GM12891 (cell line): ENCODE data around the gene DCST2.

Experiments
- DNase-seq: peaks from one replicate; pipeline ENCODE4 v3.0.0; 2011; ENCODE audit warnings: low spot score; ENCODE audit not compliant: insufficient read length
- FAIRE-seq: peaks from 2 replicates; lab custom pipeline; 2011; peaks lifted over from hg19 to GRCh38; lab: Jason Lieb, UNC
- PAX5 ChIP-seq: IDR thresholded peaks from 2 replicates; pipeline ENCODE4 v1.6.1; 2011; ENCODE audit warnings: low read length, moderate library complexity, mild to moderate bottlenecking; ENCODE audit not compliant: insufficient read depth, severe bottlenecking
- POLR2A ChIP-seq: IDR thresholded peaks from 2 replicates; pipeline ENCODE4 v1.6.1; 2011; ENCODE audit warnings: low read depth, low read length, control low read depth
- POLR2AphosphoS5 ChIP-seq: IDR thresholded peaks from 2 replicates; pipeline ENCODE4 v1.6.1; 2011; ENCODE audit warnings: low read depth, low read length, control low read depth
- POU2F2 ChIP-seq: IDR thresholded peaks from 2 replicates; pipeline ENCODE4 v1.6.1; 2011; ENCODE audit warnings: low read depth, mild to moderate bottlenecking, control low read depth, low read length, moderate library complexity
- SPI1 ChIP-seq: IDR thresholded peaks from 2 replicates; pipeline ENCODE4 v1.6.1; 2011; ENCODE audit warnings: low read depth, low read length, control low read depth
- TAF1 ChIP-seq: IDR thresholded peaks from 2 replicates; pipeline ENCODE4 v1.6.1; 2011; ENCODE audit warnings: low read depth, low read length, control low read depth

Gene DCST2

DNA sequence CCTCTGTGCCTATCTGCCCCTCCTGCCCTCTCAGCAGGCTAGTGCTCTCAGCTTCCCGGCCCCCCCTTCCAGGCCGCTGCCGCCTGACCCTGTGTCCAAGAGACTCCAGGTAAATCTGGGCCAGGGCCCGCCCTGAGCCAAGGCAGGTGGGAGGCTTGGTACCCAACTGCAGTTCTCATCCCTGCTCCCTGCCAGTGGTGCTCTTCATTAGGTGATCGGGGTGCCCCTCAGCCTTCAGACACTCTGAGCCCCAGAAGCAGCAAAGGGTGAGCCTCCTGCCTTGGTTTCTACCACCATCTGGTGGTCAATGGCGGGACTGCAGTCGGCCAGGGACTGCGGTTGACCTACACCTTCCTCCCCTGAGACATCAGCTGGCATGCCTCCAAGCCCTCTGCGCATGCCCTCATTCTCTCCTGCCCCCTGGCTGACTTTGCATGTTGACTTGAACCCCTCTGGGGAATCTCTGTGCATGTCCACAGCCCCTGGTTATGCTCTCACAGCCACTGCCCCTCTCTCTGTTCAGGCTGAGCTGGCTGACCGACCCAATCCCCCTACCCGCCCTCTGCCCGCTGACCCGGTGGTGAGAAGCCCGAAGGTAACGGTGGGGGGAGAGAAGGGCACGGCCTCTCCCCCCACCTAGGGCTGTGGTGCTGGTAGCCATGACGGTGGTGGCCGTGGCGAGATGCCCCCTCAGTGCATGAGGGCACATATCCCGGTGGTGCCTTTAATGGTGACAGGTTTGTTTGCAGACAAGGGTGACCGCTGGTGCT, 28.0 kb upstream of the DCST2 start:
- TF ChIP-seq POU2F2 (no peak), POLR2A (no peak), SPI1 (no peak)
- peak; percentile 91 for DNase-seq
- peak; percentile 100 for FAIRE-seq

DNA sequence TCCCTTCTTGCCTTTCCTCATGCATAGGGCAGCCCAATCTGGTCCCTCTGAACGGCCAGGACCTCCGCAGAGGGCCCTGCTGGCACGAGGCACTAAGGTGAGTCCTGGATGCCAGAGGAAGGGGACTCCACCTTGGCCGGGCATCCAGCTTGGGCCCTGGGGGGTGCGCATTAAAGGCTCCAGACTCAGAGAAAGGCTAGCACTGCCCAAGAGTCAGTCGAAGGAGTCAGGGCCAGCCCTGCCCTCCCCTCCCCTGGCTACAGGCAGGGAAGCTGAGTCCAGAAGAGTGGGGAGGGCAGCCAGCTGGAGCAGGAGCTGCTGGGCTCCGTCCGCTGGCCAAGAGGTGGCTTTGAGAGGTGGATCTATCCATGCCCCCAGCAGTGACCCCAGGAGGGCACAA, 27.2 kb upstream of the DCST2 start:
- no peak for DNase-seq
- no peak for TF ChIP-seq TAF1
- TF ChIP-seq POU2F2: no peak
- no peak for TF ChIP-seq POLR2A
- no peak for TF ChIP-seq SPI1
- TF ChIP-seq POLR2AphosphoS5: no peak
- no peak for TF ChIP-seq PAX5
- FAIRE-seq: no peak

DNA sequence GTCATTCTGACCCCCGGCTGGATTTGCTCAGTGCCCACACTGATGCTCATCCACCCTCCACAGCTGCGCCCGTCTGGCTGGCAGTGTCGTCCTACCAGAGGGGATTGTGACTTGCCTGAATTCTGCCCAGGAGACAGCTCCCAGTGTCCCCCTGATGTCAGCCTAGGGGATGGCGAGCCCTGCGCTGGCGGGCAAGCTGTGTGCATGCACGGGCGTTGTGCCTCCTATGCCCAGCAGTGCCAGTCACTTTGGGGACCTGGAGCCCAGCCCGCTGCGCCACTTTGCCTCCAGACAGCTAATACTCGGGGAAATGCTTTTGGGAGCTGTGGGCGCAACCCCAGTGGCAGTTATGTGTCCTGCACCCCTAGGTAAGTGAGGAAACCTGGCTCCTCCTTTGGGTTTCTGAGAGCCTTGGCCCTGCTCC, 24.2 kb upstream of the DCST2 start:
- TF ChIP-seq SPI1 (no peak), POLR2AphosphoS5 (no peak), TAF1 (no peak), PAX5 (no peak), POLR2A (no peak), POU2F2 (no peak)
- DNase-seq: no peak
- FAIRE-seq: no peak

DNA sequence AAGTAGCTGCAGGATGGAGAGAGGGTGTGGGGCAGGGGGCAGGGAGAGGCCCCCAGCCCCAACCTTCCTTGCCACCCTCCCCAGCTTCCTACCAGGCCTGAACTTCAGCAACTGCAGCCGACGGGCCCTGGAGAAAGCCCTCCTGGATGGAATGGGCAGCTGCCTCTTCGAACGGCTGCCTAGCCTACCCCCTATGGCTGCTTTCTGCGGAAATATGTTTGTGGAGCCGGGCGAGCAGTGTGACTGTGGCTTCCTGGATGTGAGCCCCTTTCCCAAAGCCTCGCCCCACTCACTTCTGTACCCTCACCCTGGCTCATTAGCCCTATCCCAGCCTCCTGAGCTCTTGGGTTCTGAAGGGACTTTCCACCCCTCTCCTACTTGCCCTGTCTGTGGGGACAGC, 23.5 kb upstream of the DCST2 start:
- FAIRE-seq: no peak
- no peak for DNase-seq
- TF ChIP-seq POU2F2: no peak
- TF ChIP-seq TAF1: no peak
- no peak for TF ChIP-seq PAX5
- no peak for TF ChIP-seq POLR2A
- TF ChIP-seq POLR2AphosphoS5: no peak
- TF ChIP-seq SPI1: no peak

DNA sequence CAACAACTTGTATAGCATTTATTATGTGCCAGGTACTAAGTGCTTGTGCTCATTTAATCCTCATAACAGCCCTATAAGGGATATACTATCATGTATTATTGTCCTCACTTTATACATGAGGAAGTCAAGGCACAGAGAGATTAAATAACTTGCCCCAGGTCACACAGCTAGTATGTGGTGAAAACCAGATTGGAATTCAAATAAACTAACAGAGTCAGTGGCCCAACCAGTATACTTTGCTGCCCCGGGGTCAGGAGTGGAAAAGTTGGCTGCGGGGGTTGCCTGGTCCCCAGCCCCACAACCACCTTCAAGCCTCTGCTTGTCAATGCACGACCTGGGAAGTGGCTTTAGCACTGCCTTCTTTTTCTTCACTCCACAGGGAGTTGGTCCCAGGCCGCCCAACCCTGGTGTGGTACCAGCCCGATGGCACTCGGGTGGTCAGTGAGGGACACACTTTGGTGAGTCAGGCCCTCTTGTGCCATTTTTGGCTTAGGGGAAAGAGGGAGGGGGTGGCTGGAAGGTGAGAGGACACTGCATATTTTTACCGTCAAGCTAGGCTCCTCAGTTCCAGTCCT, 20.0 kb upstream of the DCST2 start:
- no peak for DNase-seq
- FAIRE-seq: no peak
- no peak for TF ChIP-seq POU2F2
- no peak for TF ChIP-seq PAX5
- TF ChIP-seq SPI1: no peak
- no peak for TF ChIP-seq POLR2AphosphoS5
- no peak for TF ChIP-seq POLR2A
- no peak for TF ChIP-seq TAF1

DNA sequence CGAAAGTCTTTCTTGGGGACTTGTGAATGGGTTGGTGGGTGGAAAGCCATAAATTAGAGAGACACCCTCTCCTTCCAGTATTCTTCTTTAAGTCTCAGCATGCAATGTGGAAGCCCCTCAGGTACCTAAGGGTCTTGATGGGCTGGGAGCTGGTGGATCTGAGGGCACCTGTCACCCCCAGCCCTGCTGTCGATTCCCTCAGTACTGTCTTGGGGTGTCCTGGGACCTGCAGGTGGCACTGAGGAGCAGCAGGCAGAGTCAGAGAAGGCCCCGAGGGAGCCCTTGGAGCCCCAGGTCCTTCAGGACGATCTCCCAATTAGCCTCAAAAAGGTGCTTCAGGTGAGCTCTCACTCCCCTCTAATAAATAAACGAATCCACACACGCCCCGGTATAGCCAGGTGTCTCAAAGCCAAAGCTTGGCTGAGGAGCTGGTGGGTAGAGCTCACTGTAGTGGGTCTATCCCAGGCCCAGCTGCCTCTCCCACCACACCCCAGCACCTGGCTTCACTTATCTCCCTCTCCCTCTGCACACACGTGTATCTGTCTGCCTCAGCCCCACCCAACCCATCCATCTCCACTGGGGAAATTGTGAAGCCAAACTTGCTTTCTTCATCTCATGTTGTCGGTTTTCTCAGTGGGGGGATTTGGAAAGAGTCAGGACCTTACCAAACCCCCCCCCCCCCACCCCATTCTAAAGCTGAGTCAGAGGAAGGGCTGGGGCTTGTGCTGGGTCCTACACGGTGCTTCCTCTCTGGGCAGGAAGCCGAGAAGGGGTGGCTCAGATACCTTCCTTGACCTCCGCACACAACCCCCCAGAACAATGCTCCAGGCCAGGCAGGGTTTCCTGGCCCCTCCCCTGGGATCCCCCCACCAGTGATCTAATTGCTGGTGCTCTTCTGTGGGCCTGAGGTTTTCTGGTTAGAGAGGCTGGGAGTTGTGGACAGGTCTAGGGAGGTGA, 19.1 kb upstream of the DCST2 start:
- no peak for TF ChIP-seq PAX5
- no peak for TF ChIP-seq POLR2A
- TF ChIP-seq POLR2AphosphoS5: no peak
- TF ChIP-seq SPI1: no peak
- TF ChIP-seq POU2F2: no peak
- no peak for TF ChIP-seq TAF1
- FAIRE-seq (no peak), DNase-seq (no peak)

DNA sequence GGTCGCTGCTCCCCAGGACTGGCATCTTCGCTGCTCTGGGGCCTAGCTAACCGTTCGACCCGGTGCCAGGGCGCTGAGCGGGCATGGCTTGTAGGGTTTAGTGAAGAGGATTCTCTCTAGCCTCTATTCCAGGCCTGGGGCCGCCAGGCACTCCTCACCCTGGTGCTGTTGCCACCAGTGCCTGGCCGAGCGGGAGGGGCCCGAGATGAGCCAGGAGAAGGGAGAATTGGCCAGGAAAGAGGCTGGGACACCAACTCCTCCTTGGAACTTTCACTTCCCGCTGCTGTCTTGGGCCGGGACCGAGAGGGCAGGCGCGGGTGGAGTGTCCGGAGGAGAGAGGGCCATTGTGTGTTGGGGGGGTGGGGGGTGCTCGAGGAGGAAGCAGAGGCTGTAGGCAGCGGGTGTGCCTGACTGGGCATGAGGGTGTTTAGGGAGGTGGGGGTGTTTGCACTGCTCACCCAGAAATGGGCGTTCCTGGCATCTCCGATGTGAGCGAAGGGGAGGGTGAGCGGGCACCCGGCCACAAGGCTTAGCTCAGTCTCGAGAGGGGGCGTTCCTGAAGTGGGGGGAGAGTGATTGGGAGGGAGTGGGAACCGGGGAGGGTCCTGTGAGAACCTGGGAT, 18.3 kb upstream of the DCST2 start:
- no peak for DNase-seq
- TF ChIP-seq POLR2A (no peak), SPI1 (0 out of 2 replicates have a peak, but pooled peaks have one; percentile 24), POLR2AphosphoS5 (no peak), TAF1 (no peak)
- no peak for FAIRE-seq

DNA sequence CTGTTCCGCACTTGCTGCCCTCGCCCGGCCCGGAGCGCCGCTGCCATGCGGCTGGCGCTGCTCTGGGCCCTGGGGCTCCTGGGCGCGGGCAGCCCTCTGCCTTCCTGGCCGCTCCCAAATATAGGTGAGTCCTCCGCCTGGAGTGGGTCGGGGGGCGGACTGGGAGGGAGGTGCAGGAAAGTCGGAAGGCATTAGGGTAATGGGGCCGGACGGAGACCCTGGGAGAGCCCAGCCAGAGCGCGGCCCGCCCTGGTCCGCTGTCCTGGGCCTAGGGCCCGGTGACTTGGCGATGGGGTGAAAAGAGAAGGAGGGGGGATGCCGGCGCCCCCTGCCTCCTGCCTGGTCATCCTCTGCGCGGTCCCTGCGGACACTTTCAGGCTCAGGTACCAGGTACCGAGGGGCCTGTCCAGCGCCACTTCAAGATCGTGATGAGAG, 17.8 kb upstream of the DCST2 start:
- TF ChIP-seq TAF1: no peak
- no peak for TF ChIP-seq SPI1
- no peak for TF ChIP-seq POLR2A
- no peak for TF ChIP-seq POU2F2
- TF ChIP-seq PAX5: no peak
- TF ChIP-seq POLR2AphosphoS5: no peak
- no peak for DNase-seq

More for the DNA sequence above, 17.8 kb upstream of the DCST2 start:
- no peak for FAIRE-seq
